Lung microvascular endothelial cell (primary cell): ENCODE measurements around the gene SOBP. TPM values are rescaled to one million over a fixed set of nuclear protein-coding genes. Genes with fewer than 3 reads are reported as not detected.
"Not testable (repeated sequence)": the region's sequence is repeated elsewhere in the genome, so short reads cannot be mapped to it uniquely, and the experiment has no call there.

ENCODE experiments used
- DNase-seq, 2 donors: peaks; one replicate each; pipeline versions ENCODE4 v3.0.0 to v3.0.0-alpha.2; 2010; ENCODE audit warnings: low read depth in 2 of 2
- total RNA-seq: library from RNA; depleted of rRNA; stranded (reverse); fragments of >200 nt; gene quantifications from 2 replicates; pipeline ENCODE4 v1.2.1, GENCODE V29; 2014

Gene SOBP
- total RNA-seq, result 0.20 and 0.65 TPM in 2 replicates

- peak; percentile 62 to 66 for DNase-seq
Measured at GRCh38 chr6:107489636-107490565, at the start of gene SOBP. Gene SOBP, plus strand, starts transcription at chr6:107490117. Its CDS starts 500 bp downstream, at chr6:107490617.

- no peak for DNase-seq
Measured at GRCh38 chr6:107440936-107441335, 49.0 kb upstream of the SOBP start.

GRCh38 chr6:107441682-107442081 lies 48.2 kb upstream of the SOBP start:
- DNase-seq, result no peak

GRCh38 chr6:107442938-107443607 lies 46.8 kb upstream of the SOBP start:
- DNase-seq, result no peak

GRCh38 chr6:107443608-107444267 lies 46.2 kb upstream of the SOBP start:
- peak in 1 of 2 donors; percentile 46 for DNase-seq

- DNase-seq, result no peak
Measured at GRCh38 chr6:107444277-107444676, 45.6 kb upstream of the SOBP start.

- no peak for DNase-seq
Measured at GRCh38 chr6:107447663-107448216, 42.2 kb upstream of the SOBP start.

GRCh38 chr6:107448776-107449175 lies 41.1 kb upstream of the SOBP start:
- no peak for DNase-seq

- DNase-seq, result peak; percentile 15 to 30
Measured at GRCh38 chr6:107458672-107459282, 31.1 kb upstream of the SOBP start.

- peak; percentile 96 for DNase-seq
Measured at GRCh38 chr6:107459283-107460082, 30.4 kb upstream of the SOBP start, which contains the start of gene PDSS2. Gene PDSS2, minus strand, starts transcription at chr6:107459564. Its CDS starts 279 bp downstream, at chr6:107459285.

- no peak for DNase-seq
Measured at GRCh38 chr6:107460083-107460631, 29.8 kb upstream of the SOBP start.

- DNase-seq, result no peak
Measured at GRCh38 chr6:107466062-107466461, 23.9 kb upstream of the SOBP start.

- DNase-seq, result no peak
Measured at GRCh38 chr6:107470364-107470763, 19.6 kb upstream of the SOBP start.

GRCh38 chr6:107473660-107474059 lies 16.3 kb upstream of the SOBP start:
- no peak for DNase-seq

- DNase-seq, result not testable (repeated sequence)
Measured at GRCh38 chr6:107475360-107475759, 14.6 kb upstream of the SOBP start.

GRCh38 chr6:107475826-107476225 lies 14.1 kb upstream of the SOBP start:
- not testable (repeated sequence) for DNase-seq

- no peak for DNase-seq
Measured at GRCh38 chr6:107479089-107479690, 10.7 kb upstream of the SOBP start.

- no peak for DNase-seq
Measured at GRCh38 chr6:107485157-107485556, 4.8 kb upstream of the SOBP start.

GRCh38 chr6:107488174-107488874 lies 1.6 kb upstream of the SOBP start:
- DNase-seq, result no peak
